RWPE1 (cell line): ENCODE data around the gene TMSB4X.

Experiments
- CTCF ChIA-PET: fragments of 350-600 bp; sonication (Branson Sonifier 250); formaldehyde crosslinking; extraction: SDS; loops from one replicate; lab custom pipeline; 2021; lab: Yijun Ruan, JAX
- POLR2A ChIA-PET: fragments of 400-600 bp; formaldehyde crosslinking; extraction: SDS; loops from one replicate; lab custom pipeline; 2020; ENCODE audit warnings: antibody characterized with exemption; ENCODE audit not compliant: low non-redundant PET; lab: Yijun Ruan, JAX
- DNase-seq: peaks from one replicate; pipeline ENCODE4 v3.0.0; 2012; ENCODE audit warnings: low spot score
- H3K27ac ChIP-seq: fragments of 450-650 bp; 2 replicates; pipeline ENCODE4 v1.5.1; 2017
- CTCF ChIP-seq: fragments of 450-650 bp; conservative IDR thresholded peaks from 2 replicates; pipeline ENCODE4 v1.5.1; 2017; ENCODE audit warnings: low read depth, mild to moderate bottlenecking

The TMSB4X gene

GRCh38 chrX:12984603-12985319 lies 9.9 kb downstream of the TMSB4X start:
- DNase-seq: peak; percentile 71
- POLR2A ChIA-PET: no interaction called here
- peak overlapping the region; percentile 73 for H3K27ac ChIP-seq
- CTCF ChIA-PET: no interaction called here
- no peak for TF ChIP-seq CTCF

GRCh38 chrX:12985331-12985730 lies 10.4 kb downstream of the TMSB4X start:
- ChIA-PET CTCF (no interaction called here), POLR2A (no interaction called here)
- TF ChIP-seq CTCF: no peak
- H3K27ac ChIP-seq: peak overlapping the region; percentile 73
- no peak for DNase-seq

- peak overlapping the region; percentile 73 for H3K27ac ChIP-seq
- ChIA-PET CTCF (no interaction called here), POLR2A (no interaction called here)
- no peak for TF ChIP-seq CTCF
- no peak for DNase-seq
These were observed 11.4 kb downstream of the TMSB4X start for GRCh38 chrX:12986164-12986779.

GRCh38 chrX:12986886-12987285 lies 12.0 kb downstream of the TMSB4X start:
- DNase-seq: no peak
- no peak overlapping the region for H3K27ac ChIP-seq
- POLR2A ChIA-PET: no interaction called here
- CTCF ChIA-PET: no interaction called here
- no peak for TF ChIP-seq CTCF

GRCh38 chrX:12987340-12987739 lies 12.4 kb downstream of the TMSB4X start:
- no peak for DNase-seq
- no peak for TF ChIP-seq CTCF
- no peak overlapping the region for H3K27ac ChIP-seq
- ChIA-PET CTCF (no interaction called here), POLR2A (no interaction called here)

- ChIA-PET POLR2A (no interaction called here), CTCF (no interaction called here)
- peak overlapping the region; percentile 84 for H3K27ac ChIP-seq
These were observed 13.1 kb downstream of the TMSB4X start for GRCh38 chrX:12987900-12988594.

More at GRCh38 chrX:12987900-12988594, 13.1 kb downstream of the TMSB4X start:
- DNase-seq: no peak
- no peak for TF ChIP-seq CTCF
